Dermis blood vessel endothelial cell (primary cell): ENCODE results near the gene FYN. TPM values are rescaled to one million over a fixed set of nuclear protein-coding genes. Genes with fewer than 3 reads are reported as not detected.
A peak's percentile ranks its signal among the peaks of the same experiment; 100 is the strongest.

Experiments
- DNase-seq: peaks from one replicate; pipeline ENCODE4 v3.0.0; 2010
- total RNA-seq: library from RNA; depleted of rRNA; stranded (reverse); fragments of >200 nt; gene quantifications from 2 replicates; pipeline ENCODE4 v1.2.3, GENCODE V29; 2014

The FYN gene
- total RNA-seq, 1 donor from 2014 or later, result 150 TPM

- no peak for DNase-seq
Measured at GRCh38 chr6:111767752-111768430, 105.4 kb downstream of the FYN start.

DNA sequence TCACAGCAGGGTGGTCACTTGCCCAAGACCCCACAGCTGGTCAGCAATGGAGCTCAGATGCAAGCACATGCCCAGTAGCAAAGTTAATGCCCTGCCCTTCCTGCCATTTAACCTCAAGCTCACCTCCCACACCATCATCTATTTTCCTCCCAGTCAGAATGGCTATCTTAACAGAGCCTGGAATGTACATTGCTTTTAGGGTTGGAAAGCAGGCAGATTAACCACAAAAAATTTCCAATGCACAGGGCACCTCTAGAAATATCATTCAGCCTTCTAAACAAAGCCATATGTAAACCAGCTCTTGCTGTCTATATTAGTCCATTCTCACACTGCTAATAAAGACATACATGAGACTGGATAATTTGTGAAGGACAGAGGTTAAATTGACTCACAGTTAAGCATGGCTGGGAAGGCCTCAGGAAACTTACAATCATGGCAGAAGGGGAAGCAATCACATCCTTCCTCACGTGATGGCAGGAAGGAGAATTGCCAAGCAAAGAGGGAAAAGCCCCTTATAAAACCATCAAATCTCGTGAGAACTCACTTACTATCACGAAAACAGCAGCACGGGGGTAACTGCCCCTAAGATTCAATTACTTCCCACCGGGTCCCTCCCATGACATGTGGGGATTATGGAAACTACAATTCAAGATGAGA is 106.9 kb downstream of the FYN start:
- no peak for DNase-seq

DNA sequence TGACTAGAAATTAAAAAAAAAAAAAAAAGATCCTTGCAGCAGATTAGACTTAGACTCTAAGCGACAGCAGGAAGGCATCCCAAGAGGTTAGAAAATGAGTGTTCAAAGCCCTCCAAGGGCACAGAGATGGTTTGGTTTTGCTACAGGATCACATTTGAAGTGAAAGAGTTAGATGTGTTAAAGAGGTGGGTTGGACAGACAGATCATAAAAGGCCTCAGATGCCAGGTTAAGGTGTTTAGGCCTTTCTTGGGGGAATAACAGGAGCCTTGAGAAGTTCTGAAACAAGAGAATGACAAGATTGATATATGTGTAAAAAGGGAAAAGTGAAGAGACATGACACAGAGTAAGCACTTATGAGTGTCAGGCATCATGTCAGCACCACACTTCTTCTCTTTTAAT is 107.5 kb downstream of the FYN start:
- DNase-seq, result no peak

DNA sequence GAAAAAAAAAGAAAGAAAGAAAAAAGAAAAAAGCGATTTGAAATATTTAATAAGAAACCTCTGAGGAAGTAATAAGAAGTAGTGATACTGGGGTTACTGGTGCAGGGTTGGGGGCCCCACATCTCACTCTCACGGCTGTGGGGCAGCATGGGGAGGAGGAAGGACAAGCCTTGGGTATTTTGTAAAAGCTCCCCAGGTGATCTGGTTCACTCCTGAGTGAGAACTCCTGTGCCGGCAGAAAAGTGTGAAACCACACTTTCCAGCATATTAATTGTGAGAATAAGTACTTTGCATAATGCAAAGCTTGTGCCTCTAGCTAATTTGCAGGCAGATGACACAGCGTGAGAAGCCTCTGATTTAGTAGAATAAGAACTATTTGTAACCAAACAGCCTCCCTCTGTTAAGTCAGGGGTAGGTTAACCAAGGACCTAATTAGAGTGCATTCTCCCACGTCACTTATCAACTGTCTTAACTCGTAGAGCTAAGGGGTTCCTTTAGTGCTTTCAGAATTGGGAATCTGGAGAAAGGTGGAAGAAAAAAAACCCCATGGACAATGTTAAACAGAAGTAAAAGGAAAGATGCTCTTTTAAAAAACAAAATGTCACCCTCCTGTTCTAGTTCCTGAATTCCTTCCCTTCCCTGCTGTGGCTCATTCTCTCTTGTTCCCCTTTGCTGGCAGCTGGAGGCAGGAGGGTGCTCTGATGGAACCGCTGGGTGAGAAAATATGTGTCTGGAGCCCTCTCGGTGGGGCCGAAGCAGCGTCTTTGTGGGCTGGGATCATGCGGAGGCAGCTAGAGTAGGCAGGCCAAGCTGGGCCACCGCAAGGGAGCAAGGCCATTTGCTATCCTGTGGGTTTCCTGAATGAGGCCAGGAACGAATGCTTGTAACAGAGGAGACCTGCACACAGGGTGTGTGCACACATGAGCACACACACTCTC is 108.7 kb downstream of the FYN start:
- DNase-seq, result no peak

- DNase-seq, result peak; percentile 58
Measured at GRCh38 chr6:111763381-111763780, 109.9 kb downstream of the FYN start.

DNA sequence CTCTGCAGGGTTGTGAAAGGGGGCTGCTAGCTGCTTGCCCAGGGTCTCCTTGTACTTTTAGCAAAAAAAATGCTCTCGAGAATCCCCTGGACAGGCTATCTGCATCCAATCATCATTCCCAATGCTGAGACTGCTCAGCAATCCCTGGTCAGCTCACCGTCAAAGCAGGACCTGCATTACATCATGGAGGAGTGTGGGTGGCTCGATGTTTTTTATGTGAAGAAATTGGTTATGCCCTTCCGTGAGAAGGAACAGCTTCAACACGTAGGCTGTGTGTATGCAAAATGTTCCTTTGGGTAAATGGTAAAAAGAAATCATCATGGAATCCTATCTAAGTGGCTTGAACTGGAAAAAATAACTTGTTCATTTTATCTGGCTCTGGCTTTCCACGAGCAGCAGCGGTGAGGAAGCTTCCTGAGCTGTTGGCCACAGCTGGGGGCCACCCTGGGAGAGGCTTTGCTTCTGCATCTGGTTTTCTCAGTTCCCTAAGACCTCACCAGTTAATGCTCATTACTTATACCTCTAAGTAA is 111.4 kb downstream of the FYN start:
- DNase-seq, result no peak

DNA sequence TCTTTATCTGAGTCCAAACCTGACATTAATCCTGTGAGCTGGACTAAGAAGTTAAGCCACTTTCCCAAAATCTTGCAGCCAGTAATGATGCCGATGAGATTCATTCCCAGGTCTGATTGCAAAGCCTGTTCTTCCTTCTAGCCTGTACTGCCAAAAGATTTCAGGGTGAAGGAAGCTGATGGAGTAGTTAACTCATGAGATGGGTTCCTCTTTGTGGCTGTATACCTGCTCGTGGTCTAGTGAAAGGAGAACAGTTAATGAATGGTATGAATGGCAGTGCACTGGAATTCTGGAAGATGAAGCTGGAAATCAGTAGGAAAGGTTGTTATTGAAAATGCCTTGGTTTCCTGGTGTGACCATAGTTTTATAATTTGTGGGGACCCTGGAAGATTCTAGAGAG is 112.0 kb downstream of the FYN start:
- no peak for DNase-seq

GRCh38 chr6:111759836-111760785 is 113.1 kb downstream of the FYN start:
- DNase-seq, result no peak

- DNase-seq, result peak; percentile 34
Measured at GRCh38 chr6:111759331-111759835, 113.9 kb downstream of the FYN start.

GRCh38 chr6:111758608-111759329 is 114.5 kb downstream of the FYN start:
- DNase-seq, result peak; percentile 60

DNA sequence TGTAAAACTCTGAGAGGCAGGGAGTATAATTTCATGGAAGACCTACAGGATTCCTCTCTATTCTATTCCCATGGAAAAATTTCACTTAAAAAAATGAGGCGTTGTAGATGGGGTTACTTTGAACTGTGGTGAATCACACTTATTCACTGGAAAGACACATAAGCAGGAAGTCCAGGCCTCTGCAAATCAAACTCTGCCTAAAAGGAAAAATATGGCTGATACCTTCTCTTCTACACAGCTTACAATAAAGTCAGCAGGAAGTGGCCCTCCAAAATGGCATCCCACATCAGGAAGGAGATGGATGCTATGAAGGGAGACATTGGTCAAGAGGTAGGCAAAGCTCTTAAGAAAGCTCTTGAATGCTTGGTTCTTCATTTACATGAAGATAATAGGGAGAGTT is 115.9 kb downstream of the FYN start:
- DNase-seq, result peak; percentile 75

DNA sequence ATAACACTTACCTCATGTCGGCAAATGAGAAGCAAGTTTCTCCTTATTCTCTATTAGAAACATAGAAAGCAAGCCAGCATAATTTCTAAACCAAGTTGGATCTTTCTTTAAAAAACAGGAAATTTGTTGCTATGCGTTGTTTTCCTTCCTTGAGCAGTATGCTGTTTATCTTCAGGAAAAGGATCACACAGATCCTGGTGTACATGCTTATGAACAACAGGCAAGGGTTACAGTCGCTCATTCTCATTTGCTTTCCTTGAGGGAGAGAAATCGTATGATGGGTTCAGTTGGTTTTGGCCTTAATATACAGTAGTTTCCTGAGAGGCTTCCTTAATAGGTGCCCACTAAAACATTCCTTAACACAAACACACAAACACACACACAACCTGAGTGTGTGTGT is 118.8 kb downstream of the FYN start:
- peak; percentile 84 for DNase-seq

DNA sequence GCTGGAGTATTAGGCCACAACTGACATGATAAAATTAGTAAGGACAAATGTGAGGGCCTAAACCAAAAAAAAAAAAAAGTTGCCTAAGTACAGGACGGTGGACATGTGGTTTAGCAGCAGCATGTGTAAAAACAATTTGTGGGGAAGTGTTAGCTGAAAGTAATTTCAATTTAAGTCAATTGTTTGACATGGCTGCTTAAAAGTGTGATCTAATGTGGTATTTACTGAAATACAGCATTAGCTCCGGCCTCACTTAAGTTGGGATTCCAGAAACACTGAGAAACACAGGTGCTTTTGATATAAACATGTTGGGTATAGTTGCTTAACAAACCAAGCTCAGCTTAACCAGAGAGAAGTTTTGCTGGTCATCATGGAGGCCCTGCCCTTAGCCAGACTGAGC is 119.7 kb downstream of the FYN start:
- DNase-seq, result no peak

DNA sequence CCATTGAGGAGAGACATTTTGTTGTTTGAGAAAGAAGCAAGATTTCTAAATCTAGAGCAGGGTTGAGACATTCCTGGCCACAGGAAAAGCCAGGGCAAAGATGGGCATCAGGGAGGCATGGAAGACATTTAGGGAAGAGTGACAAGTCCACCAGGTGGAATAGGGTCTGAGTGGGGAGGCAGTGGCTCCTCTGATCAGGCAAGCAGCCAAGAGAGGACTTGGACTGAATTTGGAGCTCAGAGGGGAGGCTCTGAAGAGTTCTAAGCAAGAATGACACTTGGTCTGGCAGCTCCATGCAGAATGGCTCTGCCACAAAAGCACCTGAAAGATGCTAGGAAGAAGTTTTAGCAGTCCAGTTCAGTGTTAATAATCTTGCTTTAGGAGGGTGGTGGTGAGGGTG is 120.8 kb downstream of the FYN start:
- DNase-seq, result no peak

GRCh38 chr6:111750753-111751673 is 122.2 kb downstream of the FYN start:
- DNase-seq, result peak; percentile 89

DNA sequence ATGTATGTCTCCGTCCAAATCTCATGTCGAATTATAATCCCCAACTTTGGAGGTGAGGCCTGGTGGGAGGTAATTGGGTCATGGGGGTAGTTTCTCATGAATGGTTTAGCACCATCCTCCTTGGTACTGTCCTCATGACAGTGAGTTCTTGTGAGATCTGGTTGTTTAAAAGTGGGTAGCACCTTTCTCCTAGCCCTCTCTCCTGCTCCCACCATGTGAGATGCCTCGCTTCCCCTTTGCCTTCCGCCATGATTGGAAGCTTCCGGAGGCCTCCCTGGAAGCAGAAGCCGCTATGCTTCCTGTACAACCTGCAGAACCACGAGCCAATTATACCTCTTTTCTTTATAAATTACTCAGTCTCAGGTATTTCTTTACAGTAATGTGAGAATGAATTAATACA is 123.1 kb downstream of the FYN start:
- DNase-seq, result no peak

GRCh38 chr6:111748231-111748647 is 125.0 kb downstream of the FYN start:
- DNase-seq, result peak; percentile 91

DNA sequence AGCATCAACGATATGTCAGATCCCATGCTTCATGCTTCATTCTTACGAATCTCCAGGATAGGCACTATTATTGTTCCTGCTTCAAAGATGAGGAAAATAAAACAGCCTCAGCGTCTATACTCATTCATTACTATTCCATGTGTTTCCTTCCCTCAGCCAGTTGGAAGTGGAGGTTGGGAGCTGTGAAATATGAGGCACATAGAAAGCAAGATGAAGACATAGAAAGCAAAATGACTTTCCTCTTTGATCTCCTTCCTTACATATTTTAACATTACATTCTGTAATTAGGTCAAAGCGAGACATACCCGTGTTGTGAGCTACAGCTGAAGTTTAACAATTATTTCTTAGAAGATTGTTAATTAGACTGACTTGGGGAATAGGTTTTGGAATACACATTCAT is 125.4 kb downstream of the FYN start:
- DNase-seq, result peak; percentile 80

DNA sequence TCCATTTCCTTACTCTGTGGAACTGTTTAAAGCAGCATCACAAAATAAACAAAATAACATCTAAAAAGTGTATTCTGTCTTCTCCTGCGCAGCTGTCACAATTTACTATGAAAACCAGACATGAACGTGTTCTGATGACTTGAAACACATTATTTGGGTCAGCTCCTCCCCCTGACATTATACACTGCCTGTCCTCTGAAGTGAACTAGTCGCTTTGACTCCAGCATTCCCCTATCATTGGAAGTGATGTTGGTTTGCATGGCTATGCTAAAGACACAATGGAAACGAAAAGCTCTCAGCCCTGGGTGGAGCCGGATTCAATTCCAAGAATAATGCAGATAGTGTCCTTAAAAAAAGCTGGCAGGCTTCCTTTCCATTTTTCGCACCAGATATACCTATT is 125.9 kb downstream of the FYN start:
- DNase-seq, result peak; percentile 45

GRCh38 chr6:111746983-111747382 is 126.3 kb downstream of the FYN start:
- no peak for DNase-seq
